Sigmoid colon (tissue), 7 donors: ENCODE data around the gene TAF11. TPM values are rescaled to one million over a fixed set of nuclear protein-coding genes. Genes with fewer than 3 reads are reported as not detected.

Source experiments
- DNase-seq: peaks from one replicate; pipeline ENCODE4 v3.0.0-alpha.2; 2019
- H3K27ac ChIP-seq, 4 donors: fragments of 200-600 bp; sonication (generic); one replicate each; pipeline ENCODE4 v1.5.1; 2016 to 2019; ENCODE audit warnings: mild to moderate bottlenecking in 1 of 4
- H3K27me3 ChIP-seq, 3 donors: fragments of 200-600 bp; sonication (generic); one replicate each; pipeline ENCODE4 v1.5.1; 2019; ENCODE audit warnings: mild to moderate bottlenecking in 1 of 3
- H3K36me3 ChIP-seq, 4 donors: fragments of 200-600 bp; sonication (generic); one replicate each; pipeline ENCODE4 v1.5.1; 2016 to 2019
- H3K4me1 ChIP-seq, 4 donors: fragments of 200-600 bp; sonication (generic); one replicate each; pipeline ENCODE4 v1.5.1; 2017 to 2019
- H3K4me3 ChIP-seq, 4 donors: fragments of 200-600 bp; sonication (generic); one replicate each; pipeline ENCODE4 v1.5.1; 2017 to 2019; ENCODE audit warnings: mild to moderate bottlenecking in 2 of 4, moderate library complexity in 1 of 4
- H3K9me3 ChIP-seq, 4 donors: fragments of 200-600 bp in 3 of 4; sonication (generic) in 3 of 4; one replicate each; pipeline versions ENCODE4 v1.5.1 to v1.6.1; 2013 to 2019
- EP300 ChIP-seq, 4 donors: sonication (generic); formaldehyde crosslinking; IDR thresholded peaks; one replicate each; pipeline ENCODE4 v1.6.1; 2017; ENCODE audit warnings: antibody characterized with exemption in 4 of 4
- POLR2A ChIP-seq, 2 donors: fragments of 450-650 bp; IDR thresholded peaks; one replicate each; pipeline ENCODE4 v1.6.1; 2016; ENCODE audit warnings: antibody characterized with exemption in 2 of 2, mild to moderate bottlenecking in 2 of 2, moderate library complexity in 2 of 2
- POLR2AphosphoS5 ChIP-seq, 4 donors: sonication (generic); formaldehyde crosslinking; IDR thresholded peaks; one replicate each; pipeline ENCODE4 v1.6.1; 2017; ENCODE audit warnings: antibody characterized with exemption in 4 of 4
- WGBS, 2 donors: extraction: QIAGEN DNeasy Blood & Tissue Kit; methylation state at CpG; one replicate each; pipeline ENCODE4 v1.1.7; 2013; 5-methylcytosine and 5-hydroxymethylcytosine counted together
- intact Hi-C: fragments of 100-400 bp; cut with DNase I; formaldehyde crosslinking; loops from one replicate; pipeline ENCODE4 v1.15.1; 2023
- polyA plus RNA-seq, 3 donors: library from polyadenylated mRNA; stranded (reverse); fragments of 200-250 nt; gene quantifications; one replicate each; pipeline ENCODE4 v1.2.3, GENCODE V29; 2013
- total RNA-seq, 4 donors: library from RNA; depleted of rRNA; stranded (reverse); fragments of >200 nt; gene quantifications; one replicate each; pipeline ENCODE4 v1.1.0, GENCODE V29; 2016
- TF ChIP-seq, protein P1 (sequence below), 4 experiments: fragments of 450-650 bp in 3 of 4; fragments of 200-600 bp in 1 of 4; IDR thresholded peaks; one replicate each; pipeline ENCODE4 v1.5.1; 2016 to 2019; ENCODE audit warnings: antibody characterized with exemption in 4 of 4, mild to moderate bottlenecking in 3 of 4, moderate library complexity in 2 of 4
- donor health status: healthy with polysubstance abuse.
- donor health status: Bipolar disorder and iron deficiency.
- donor health status: healthy.

The TAF11 gene
- total and polyA plus RNA-seq, 7 donors: 31.0 to 47.9 (median 34.0) TPM

DNA sequence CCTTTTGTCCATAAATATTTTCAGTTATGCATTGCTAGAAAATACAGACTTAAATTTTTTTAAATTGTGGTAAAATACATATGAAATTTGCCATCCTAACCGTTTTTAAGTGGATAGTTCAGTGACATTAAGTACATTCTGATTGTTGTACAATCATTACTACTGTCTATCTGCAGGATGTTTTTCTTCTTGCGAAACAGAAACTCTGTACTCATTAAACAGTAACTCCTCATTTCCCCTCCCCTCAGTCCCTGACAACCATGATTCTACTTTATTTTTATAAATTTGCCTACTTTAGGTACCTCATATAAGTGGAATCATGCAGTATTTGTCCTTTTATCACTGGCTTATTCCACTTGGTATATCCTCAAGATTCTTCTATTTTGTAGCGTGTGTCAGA lies 21.3 kb downstream of the TAF11 start:
- Histone ChIP-seq H3K9me3 (no peaks in the 10 kb centered on the region), H3K4me1 (peaks cover 0 to 20% (median 11%) of the 10 kb centered on the region in 4 donors), H3K4me3 (no peak overlapping the region), H3K36me3 (peaks cover 0 to 37% (median 14%) of the 10 kb centered on the region in 4 donors), H3K27ac (peak overlapping the region in 1 of 4 donors; percentile 74), H3K27me3 (no peaks in the 10 kb centered on the region)
- TF ChIP-seq, protein P1, sequence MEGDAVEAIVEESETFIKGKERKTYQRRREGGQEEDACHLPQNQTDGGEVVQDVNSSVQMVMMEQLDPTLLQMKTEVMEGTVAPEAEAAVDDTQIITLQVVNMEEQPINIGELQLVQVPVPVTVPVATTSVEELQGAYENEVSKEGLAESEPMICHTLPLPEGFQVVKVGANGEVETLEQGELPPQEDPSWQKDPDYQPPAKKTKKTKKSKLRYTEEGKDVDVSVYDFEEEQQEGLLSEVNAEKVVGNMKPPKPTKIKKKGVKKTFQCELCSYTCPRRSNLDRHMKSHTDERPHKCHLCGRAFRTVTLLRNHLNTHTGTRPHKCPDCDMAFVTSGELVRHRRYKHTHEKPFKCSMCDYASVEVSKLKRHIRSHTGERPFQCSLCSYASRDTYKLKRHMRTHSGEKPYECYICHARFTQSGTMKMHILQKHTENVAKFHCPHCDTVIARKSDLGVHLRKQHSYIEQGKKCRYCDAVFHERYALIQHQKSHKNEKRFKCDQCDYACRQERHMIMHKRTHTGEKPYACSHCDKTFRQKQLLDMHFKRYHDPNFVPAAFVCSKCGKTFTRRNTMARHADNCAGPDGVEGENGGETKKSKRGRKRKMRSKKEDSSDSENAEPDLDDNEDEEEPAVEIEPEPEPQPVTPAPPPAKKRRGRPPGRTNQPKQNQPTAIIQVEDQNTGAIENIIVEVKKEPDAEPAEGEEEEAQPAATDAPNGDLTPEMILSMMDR (IDR thresholded peaks at IDR 0.05): no peak
- no peak for TF ChIP-seq POLR2AphosphoS5 (IDR thresholded peaks at IDR 0.05)
- TF ChIP-seq EP300 (IDR thresholded peaks at IDR 0.05): no peak
- TF ChIP-seq POLR2A (IDR thresholded peaks at IDR 0.05): no peak
- intact Hi-C loops: no loop called here
- DNase-seq: no peak
- WGBS, 2 donors: 85 to 87% methylated on average over 3 of the region's 3 CpGs

GRCh38 chr6:34865107-34865506 lies 22.7 kb downstream of the TAF11 start:
- no peaks in the 10 kb centered on the region for H3K27me3 ChIP-seq
- peaks cover 0 to 37% (median 5%) of the 10 kb centered on the region in 4 donors for H3K36me3 ChIP-seq
- no peak overlapping the region for H3K4me3 ChIP-seq
- peaks cover 0 to 20% (median 11%) of the 10 kb centered on the region in 4 donors for H3K4me1 ChIP-seq
- WGBS, 2 donors: 80 to 89% methylated on average over 3 of the region's 3 CpGs
- H3K9me3 ChIP-seq: no peaks in the 10 kb centered on the region
- DNase-seq: no peak
- intact Hi-C loops: no loop called here
- peak overlapping the region in 3 of 4 donors; percentile 65 to 77 (median 74) for H3K27ac ChIP-seq
- peak in 3 of 4 donors; percentile 58 to 91 (median 79) for TF ChIP-seq EP300 (IDR thresholded peaks at IDR 0.05)
- peak; percentile 67 to 94 (median 91) for TF ChIP-seq POLR2AphosphoS5 (IDR thresholded peaks at IDR 0.05)
- TF ChIP-seq POLR2A (IDR thresholded peaks at IDR 0.05): no peak
- TF ChIP-seq, protein P1 (IDR thresholded peaks at IDR 0.05): no peak

DNA sequence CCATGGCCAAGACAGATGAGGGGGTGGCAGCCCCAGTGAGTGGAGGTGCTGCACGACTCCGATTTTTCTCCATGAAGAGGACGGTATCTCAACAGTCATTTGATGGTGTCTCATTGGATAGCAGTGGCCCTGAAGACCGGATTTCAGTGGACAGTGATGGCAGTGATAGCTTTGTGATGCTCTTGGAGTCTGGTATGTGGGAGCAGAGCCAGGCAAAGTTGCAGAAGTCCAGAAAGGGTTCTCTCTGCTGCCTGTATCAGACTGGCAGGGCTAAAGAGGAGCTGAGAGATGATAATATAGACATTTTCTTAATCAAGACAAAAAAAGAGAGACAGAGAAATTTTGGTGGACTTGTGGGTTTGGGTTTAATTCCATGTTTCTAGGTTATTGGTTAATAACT lies 23.8 kb downstream of the TAF11 start:
- H3K27ac ChIP-seq: peak overlapping the region in 2 of 4 donors; percentile 74 to 77
- no peaks in the 10 kb centered on the region for H3K9me3 ChIP-seq
- peaks cover 0 to 41% (median 10%) of the 10 kb centered on the region in 4 donors for H3K36me3 ChIP-seq
- no peaks in the 10 kb centered on the region for H3K27me3 ChIP-seq
- intact Hi-C loops: no loop called here
- no peak overlapping the region for H3K4me3 ChIP-seq
- peaks cover 0 to 20% (median 11%) of the 10 kb centered on the region in 4 donors for H3K4me1 ChIP-seq
- no peak for DNase-seq
- WGBS, 2 donors: 83 to 98% methylated on average over 4 of the region's 4 CpGs
- TF ChIP-seq POLR2AphosphoS5 (IDR thresholded peaks at IDR 0.05): no peak
- TF ChIP-seq, protein P1 (IDR thresholded peaks at IDR 0.05): no peak
- no peak for TF ChIP-seq EP300 (IDR thresholded peaks at IDR 0.05)
- TF ChIP-seq POLR2A (IDR thresholded peaks at IDR 0.05): no peak

- Histone ChIP-seq H3K4me1 (peaks cover 0 to 19% (median 10%) of the 10 kb centered on the region in 4 donors), H3K9me3 (no peaks in the 10 kb centered on the region), H3K27me3 (no peaks in the 10 kb centered on the region), H3K36me3 (peaks cover 20 to 59% (median 35%) of the 10 kb centered on the region in 4 donors), H3K27ac (no peak overlapping the region), H3K4me3 (no peak overlapping the region)
- intact Hi-C loops: no loop called here
- TF ChIP-seq, protein P1 (IDR thresholded peaks at IDR 0.05): no peak
- TF ChIP-seq EP300 (IDR thresholded peaks at IDR 0.05) (no peak), POLR2AphosphoS5 (IDR thresholded peaks at IDR 0.05) (no peak), POLR2A (IDR thresholded peaks at IDR 0.05) (no peak)
- DNase-seq: no peak
- WGBS, 2 donors: 90 to 97% methylated on average over 1 of the region's 1 CpG
Observed at GRCh38 chr6:34860776-34861175, 27.1 kb downstream of the TAF11 start.

GRCh38 chr6:34859951-34860350 lies 27.9 kb downstream of the TAF11 start:
- no peaks in the 10 kb centered on the region for H3K9me3 ChIP-seq
- no peak overlapping the region for H3K4me3 ChIP-seq
- TF ChIP-seq POLR2AphosphoS5 (IDR thresholded peaks at IDR 0.05): no peak
- TF ChIP-seq, protein P1 (IDR thresholded peaks at IDR 0.05): no peak
- TF ChIP-seq EP300 (IDR thresholded peaks at IDR 0.05): no peak
- no peak for TF ChIP-seq POLR2A (IDR thresholded peaks at IDR 0.05)
- no peak for DNase-seq
- H3K27ac ChIP-seq: no peak overlapping the region
- no peaks in the 10 kb centered on the region for H3K27me3 ChIP-seq
- intact Hi-C loops: no loop called here
- peaks cover 0 to 12% (median 7%) of the 10 kb centered on the region in 4 donors for H3K4me1 ChIP-seq
- H3K36me3 ChIP-seq: peaks cover 20 to 65% (median 35%) of the 10 kb centered on the region in 4 donors
- 95% methylated on average over 4 of the region's 4 CpGs for WGBS, 2 donors
